Mononuclear cell (primary cell): ENCODE measurements around the gene SH3D19. TPM values are rescaled to one million over a fixed set of nuclear protein-coding genes. Genes with fewer than 3 reads are reported as not detected.
"Not testable (repeated sequence)": the region's sequence is repeated elsewhere in the genome, so short reads cannot be mapped to it uniquely, and the experiment has no call there.

Source experiments
- H3K27me3 ChIP-seq: 2 replicates; pipeline ENCODE4 v1.6.0; 2011; ENCODE audit warnings: low read length, control low read depth; ENCODE audit not compliant: insufficient read depth
- H3K4me1 ChIP-seq: 2 replicates; pipeline ENCODE4 v1.5.1; 2011; ENCODE audit warnings: mild to moderate bottlenecking, low read length, control low read depth; ENCODE audit not compliant: insufficient read depth
- H3K4me3 ChIP-seq: 2 replicates; pipeline ENCODE4 v1.5.1; 2011; ENCODE audit warnings: mild to moderate bottlenecking, low read length, moderate library complexity
- H3K9me3 ChIP-seq: 2 replicates; pipeline ENCODE4 v1.5.1; 2011; ENCODE audit warnings: low read depth, mild to moderate bottlenecking, control low read depth, low read length
- total RNA-seq: library from RNA; depleted of rRNA; stranded (reverse); fragments of >200 nt; gene quantifications from one replicate; pipeline ENCODE4 v1.2.3, GENCODE V29; 2012

The SH3D19 gene
- total RNA-seq, 1 donor = not detected

DNA sequence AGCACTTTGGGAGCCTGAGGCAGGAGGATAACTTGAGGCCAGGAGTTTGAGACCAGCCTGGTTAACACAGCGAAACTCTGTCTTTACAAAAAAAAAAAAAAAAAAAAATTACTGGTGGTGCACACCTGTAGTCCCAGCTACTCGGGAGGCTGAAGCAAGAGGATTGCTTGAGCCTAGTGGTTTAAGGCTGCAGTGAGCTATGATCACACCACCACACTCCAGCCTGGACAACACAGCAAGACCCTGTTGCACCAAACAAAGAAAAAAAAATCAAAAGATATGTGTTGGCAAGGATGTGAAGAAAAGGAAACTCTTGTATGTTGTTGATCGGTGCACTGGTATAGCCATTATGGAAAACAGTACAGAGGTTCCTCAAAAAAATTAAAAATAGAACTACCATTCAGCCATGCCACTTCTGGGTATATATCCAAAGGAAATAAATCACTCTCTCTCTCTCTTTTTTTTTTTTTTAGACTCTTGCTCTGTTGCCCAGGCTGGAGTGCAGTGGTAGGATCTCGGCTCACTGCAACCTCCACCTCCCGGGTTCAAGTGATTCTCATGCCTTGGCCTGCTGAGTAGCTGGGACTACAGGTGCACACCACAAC lies 15.2 kb downstream of the SH3D19 start:
- Histone ChIP-seq H3K4me1 (no peaks in the 10 kb centered on the region), H3K4me3 (no peak overlapping the region), H3K27me3 (no peaks in the 10 kb centered on the region), H3K9me3 (no peaks in the 10 kb centered on the region)

DNA sequence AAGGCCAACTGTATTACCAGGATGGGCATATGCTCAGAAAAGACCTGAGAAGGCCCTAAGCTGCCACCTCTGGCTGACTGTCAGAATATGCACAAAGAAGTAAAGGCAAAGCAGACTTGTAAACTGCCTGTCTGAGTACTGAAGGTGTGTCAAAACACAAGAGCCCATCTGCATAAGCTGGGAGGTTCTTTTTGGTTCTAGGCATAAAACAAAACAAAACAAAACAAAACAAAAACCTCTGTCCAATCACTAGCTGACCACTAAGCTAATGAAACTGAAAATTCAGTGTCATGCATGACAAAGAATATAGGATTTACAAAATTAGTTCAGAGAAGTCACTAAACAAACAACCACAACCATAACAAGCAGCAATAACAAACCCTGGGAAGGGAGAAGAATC lies 20.6 kb downstream of the SH3D19 start:
- H3K9me3 ChIP-seq = no peaks in the 10 kb centered on the region
- no peaks in the 10 kb centered on the region for H3K27me3 ChIP-seq
- no peaks in the 10 kb centered on the region for H3K4me1 ChIP-seq
- no peak overlapping the region for H3K4me3 ChIP-seq

DNA sequence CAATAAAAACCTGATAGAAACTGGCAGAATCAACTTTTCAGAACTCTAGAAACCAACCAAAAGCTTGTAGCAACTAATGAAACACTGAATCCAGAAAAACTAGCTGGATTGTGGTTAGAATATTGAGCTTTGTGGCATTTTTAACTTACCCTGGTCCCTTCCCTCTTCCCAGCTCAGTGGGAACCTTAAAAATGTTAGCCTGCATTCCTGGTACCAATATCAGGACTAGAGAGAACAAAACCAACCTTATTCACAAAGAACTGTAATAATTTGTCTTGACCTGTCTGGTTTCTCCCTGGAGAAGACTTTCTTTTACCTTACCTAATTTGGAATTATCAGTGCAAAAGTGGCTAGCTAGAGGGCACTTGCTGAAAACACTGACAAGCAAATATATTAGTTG lies 21.2 kb downstream of the SH3D19 start:
- no peak overlapping the region for H3K4me3 ChIP-seq
- H3K4me1 ChIP-seq = no peaks in the 10 kb centered on the region
- H3K27me3 ChIP-seq = no peaks in the 10 kb centered on the region
- no peaks in the 10 kb centered on the region for H3K9me3 ChIP-seq

DNA sequence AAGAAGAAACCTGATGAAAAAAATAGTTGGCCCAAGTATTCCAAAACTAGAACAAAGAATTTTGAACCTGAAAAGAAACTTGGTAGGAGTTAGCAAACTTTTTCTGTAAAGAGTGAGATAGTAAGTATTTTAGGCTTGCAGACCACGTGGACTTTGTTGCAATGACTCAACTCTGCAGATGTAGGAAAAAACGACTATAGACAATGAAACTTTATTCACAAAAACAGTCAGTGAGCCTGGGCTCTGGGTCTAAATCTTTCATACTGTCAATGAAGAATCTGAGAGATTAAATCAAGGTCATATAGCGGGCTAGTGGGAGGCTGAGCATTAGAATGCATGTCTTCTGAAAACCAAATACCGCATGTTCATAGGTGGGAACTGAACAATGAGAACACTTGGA lies 23.0 kb downstream of the SH3D19 start:
- H3K4me1 ChIP-seq = no peaks in the 10 kb centered on the region
- H3K27me3 ChIP-seq = no peaks in the 10 kb centered on the region
- no peak overlapping the region for H3K4me3 ChIP-seq
- no peaks in the 10 kb centered on the region for H3K9me3 ChIP-seq

DNA sequence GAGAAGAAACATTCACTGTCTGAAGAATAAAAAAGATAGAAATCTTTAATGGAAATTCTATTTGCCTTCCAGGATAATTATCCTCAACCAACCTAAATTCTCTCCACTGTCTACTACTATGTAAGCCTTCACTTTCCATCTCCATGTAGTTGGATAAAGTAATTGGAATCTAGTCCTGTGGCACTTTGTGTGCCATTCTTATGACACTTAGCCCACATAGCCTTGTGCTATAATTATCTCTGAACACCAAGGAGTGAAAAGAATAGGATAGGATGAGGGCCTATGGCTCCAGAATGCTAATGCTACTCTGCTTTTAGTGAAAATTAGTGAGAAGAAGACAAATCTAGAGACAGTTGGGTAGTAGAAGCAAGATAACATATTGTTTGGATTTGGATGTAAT lies 28.2 kb downstream of the SH3D19 start:
- Histone ChIP-seq H3K9me3 (no peaks in the 10 kb centered on the region), H3K4me3 (no peak overlapping the region), H3K27me3 (no peaks in the 10 kb centered on the region), H3K4me1 (no peaks in the 10 kb centered on the region)

DNA sequence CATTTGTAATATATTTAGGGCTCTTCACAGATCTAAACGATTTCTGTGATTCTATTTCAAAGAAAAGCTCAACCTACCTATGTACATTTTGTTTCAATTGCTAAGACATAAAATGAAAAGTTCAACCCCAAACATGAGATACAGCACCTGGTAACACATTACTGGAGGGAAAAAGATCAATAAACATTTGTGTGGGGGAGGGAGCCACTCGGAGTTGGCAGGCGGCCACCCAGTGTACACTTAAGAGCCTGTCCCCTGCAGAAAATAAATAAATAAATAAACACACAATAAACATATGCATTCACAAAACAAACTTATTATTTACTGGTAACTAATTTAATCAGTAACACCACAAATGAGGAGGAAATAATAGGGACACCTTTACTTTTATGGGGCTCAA lies 29.2 kb downstream of the SH3D19 start:
- Histone ChIP-seq H3K4me1 (no peaks in the 10 kb centered on the region), H3K9me3 (no peaks in the 10 kb centered on the region), H3K4me3 (no peak overlapping the region), H3K27me3 (no peaks in the 10 kb centered on the region)

DNA sequence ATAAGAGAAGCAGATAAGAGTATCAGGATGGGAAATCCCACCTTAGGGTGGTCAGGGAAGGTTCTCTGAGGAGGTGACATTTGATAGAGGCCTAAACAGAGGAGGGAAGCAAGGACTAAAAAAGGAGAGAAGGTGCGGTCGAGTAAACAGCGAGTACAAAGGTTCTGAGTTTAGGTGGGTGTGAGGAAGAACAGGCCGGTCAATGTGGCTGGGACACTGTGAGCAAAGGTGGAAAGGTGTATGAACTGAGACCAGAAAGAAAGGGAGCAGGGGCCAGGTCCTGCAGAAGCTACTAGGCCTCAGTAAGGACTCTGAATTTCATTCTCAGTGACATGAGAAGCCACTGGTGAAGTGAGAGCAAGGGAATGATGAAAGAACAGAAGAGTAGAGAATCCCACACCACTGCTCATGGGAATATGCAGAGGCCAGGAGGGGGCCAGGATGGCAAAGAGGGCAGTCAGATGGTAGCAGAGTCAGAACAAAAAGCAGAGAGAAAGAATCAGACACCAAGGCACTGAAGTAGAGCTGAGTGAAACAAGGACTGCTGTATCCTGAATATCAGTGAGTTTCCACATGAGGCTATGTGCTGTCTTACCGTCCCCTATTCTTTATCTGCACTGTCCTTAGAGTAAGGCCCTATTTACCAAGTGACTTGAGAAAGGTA lies 30.4 kb downstream of the SH3D19 start:
- no peaks in the 10 kb centered on the region for H3K9me3 ChIP-seq
- H3K4me3 ChIP-seq = no peak overlapping the region
- no peaks in the 10 kb centered on the region for H3K27me3 ChIP-seq
- no peaks in the 10 kb centered on the region for H3K4me1 ChIP-seq

DNA sequence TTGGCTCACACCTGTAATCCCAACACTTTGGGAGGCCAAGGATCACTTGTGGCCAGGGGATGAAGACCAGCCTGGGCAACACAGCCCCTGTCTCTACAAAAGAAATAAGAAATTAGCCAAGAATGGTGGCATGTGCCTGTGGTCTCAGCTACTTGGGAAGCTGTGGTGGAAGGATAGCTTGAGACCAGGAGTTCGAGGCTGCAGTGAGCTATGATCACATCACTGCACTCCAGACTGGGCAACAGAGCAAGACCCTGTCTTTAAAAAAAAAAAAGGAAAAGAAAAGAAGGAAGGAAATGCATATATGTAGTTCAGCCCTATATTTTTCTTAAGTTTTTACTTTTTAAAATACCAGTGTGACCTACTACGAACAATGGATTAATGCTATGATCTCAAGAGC lies 33.4 kb downstream of the SH3D19 start:
- no peaks in the 10 kb centered on the region for H3K27me3 ChIP-seq
- H3K9me3 ChIP-seq = no peaks in the 10 kb centered on the region
- H3K4me3 ChIP-seq = no peak overlapping the region
- no peaks in the 10 kb centered on the region for H3K4me1 ChIP-seq

DNA sequence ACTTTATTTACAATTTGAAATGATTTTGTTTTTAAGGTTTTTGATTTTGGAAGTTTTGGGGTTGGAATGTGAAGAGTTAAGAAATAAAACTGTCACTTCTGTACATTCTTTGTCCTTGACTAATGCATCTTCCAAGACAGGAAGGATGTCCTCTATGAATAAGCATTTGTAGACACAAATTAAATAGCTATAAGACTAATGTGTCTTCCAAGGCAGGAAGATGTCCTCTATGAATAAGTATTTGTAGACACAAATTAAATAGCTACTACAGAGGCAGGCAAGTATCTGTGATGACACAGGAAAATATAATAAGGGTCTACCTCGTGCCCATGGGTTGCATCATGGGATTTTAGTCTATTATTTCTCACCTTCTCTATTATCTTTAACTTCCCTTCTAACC lies 33.9 kb downstream of the SH3D19 start:
- no peaks in the 10 kb centered on the region for H3K9me3 ChIP-seq
- H3K4me1 ChIP-seq = no peaks in the 10 kb centered on the region
- H3K4me3 ChIP-seq = no peak overlapping the region
- no peaks in the 10 kb centered on the region for H3K27me3 ChIP-seq

DNA sequence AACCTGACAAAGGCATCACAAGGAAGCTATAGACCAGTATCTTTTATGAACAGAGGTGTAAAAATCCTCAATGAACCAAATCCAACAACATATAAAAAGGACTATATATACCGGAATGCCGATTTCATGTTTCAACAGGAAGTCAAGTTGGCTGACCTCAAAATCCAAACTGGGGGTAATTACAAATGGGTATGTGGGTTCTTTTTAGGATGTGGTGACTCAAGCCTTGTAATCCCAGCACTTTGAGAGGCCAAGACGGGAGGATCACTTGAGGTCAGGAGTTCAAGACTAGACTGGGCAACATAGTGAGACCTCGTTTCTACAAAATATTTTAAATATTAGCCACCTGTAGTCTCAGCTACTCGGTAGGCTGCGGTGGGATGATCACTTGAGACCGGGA lies 38.0 kb downstream of the SH3D19 start:
- Histone ChIP-seq H3K4me1 (no peaks in the 10 kb centered on the region), H3K27me3 (no peaks in the 10 kb centered on the region), H3K4me3 (no peak overlapping the region), H3K9me3 (peaks cover 7% of the 10 kb centered on the region)

DNA sequence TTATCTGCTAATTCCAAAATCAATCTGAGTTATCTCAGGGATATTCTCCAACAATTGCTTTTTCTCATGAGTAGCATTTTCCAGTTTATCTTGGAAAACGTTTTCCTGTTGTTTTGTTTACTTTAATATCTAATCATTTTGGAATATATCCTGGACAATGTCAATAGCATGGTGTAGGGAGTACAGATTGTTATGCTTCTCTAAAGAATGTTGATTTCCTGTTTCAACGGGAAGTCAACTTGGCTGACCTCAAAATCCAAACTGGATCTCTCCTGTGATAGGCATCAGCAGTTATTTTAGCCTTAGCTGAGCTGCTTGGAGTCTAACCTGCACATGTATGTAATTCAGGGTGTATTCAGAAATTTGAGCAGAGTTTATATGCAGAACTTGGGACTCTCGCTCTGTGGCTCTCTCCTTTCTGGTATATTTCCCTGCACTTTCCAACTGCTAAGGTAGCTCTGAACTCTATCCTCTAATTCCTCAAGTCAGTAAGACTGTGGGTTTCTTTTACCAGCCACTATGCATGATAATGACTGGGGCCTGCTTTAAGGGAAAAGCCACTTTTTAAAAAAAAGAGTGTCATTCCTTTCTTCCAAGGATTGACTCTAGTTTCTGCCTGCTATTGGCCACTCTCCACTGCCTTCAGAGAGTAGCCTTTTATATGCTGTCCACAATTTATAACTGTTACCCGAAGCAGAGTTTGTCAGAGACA lies 40.7 kb downstream of the SH3D19 start:
- no peaks in the 10 kb centered on the region for H3K4me1 ChIP-seq
- H3K4me3 ChIP-seq = no peak overlapping the region
- H3K27me3 ChIP-seq = no peaks in the 10 kb centered on the region
- peaks cover 7% of the 10 kb centered on the region for H3K9me3 ChIP-seq

DNA sequence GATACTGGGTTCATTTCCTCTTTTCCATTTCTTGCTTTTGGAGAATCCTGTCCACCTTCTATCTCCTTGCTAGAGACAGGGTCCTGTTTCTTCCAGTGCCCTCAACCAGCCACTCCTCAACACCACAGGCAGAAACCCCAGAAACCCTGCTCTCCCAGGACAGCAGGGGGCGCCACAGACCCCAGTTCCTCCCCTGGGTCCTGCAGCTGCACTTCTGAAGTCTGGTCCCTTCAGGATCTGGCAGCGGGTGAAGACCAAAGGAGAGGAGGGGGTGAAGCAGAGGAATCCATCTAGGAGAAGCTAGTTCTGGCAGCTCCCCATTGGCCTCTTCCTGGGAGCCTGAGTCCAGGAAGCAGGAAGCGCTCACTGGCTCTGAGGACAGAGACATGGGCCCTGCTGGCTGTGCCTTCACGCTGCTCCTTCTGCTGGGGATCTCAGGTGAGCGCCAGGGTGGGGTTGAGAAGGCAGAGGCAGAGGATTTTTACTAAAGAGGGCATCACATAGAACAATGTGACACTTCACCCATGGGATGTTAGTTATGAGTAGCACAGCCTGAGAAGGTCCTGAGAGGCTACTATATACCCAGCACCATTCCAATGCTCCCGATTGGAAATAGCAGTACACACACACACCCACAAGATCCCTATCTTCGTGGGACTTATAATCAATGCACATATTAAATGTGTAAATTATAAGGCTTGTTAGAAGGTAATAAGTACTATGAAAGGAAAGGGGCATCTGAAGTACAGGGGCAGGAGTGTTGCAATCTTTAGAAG lies 48.4 kb downstream of the SH3D19 start, which contains the start of gene PRSS48:
Gene PRSS48 (plus strand): TSS at position 375 of the 776 bp plus-strand sequence. CDS start 12 bp downstream, at position 387.
- Histone ChIP-seq H3K4me3 (no peak within 1 kb of the TSS), H3K9me3 (no peaks in the 10 kb centered on the region), H3K27me3 (no peaks in the 10 kb centered on the region), H3K4me1 (no peaks in the 10 kb centered on the region)

DNA sequence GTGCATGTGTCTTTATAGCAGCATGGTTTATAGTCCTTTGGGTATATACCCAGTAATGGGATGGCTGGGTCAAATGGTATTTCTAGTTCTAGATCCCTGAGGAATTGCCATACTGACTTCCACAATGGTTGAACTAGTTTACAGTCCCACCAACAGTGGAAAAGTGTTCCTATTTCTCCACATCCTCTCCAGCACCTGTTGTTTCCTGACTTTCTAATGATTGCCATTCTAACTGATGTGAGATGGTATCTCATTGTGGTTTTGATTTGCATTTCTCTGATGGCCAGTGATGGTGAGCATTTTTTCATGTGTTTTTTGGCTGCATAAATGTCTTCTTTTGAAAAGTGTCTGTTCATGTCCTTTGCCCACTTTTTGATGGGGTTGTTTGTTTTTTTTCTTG lies 56.5 kb downstream of the SH3D19 start:
- not testable (repeated sequence) for H3K4me3 ChIP-seq, H3K27me3 ChIP-seq, H3K9me3 ChIP-seq, H3K4me1 ChIP-seq

DNA sequence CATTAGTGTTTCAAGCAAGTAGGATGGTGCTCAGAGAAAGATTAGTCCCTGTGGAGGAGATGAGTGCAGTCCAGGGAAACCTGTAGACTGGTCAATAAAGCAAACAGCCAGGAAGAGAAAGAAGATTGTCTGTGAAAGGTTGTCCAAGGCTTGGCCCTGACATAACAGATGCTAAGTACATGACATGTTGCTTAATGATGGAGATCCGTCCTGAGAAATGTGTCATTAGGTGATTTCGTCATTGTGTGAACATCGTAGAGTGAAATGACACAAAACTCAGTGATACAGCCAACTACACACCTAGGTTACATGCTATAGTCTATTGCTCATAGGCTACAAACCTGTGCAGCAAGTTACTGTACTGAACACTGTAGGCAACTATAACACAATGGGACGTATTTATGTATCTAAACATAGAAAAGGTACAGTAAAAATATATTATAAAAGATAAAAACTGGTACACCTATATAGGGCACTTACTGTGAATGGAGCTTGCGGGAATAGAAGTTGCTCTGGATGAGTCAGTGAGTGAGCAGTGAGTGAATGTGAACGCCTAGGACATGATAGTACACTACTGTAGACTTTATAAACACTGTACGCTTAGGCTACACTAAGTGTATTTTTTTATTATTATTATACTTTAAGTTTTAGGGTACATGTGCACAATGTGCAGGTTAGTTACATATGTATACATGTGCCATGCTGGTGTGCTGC lies 57.4 kb downstream of the SH3D19 start:
- Histone ChIP-seq H3K4me1 (no peaks in the 10 kb centered on the region), H3K27me3 (peaks cover 4% of the 10 kb centered on the region), H3K4me3 (no peak overlapping the region), H3K9me3 (no peaks in the 10 kb centered on the region)

DNA sequence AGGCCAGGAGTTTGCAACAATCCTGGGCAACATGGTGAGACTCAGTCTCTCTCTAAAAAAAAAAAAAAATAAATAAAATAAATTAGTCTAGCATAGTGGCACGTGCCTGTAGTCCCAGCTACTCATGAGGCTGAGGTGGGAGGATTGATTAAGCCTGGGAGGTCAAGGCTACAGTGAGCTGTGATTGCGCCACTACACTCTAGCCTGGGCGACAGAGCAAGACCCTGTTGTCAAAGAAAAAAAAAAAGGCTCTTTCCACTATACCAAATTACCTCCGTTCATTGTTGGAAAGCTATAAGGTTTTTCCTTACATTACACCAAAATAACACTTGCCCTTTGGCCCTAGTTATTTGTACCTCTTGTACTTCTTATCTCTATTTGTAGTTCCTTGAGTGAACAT lies 58.3 kb downstream of the SH3D19 start:
- H3K9me3 ChIP-seq = no peaks in the 10 kb centered on the region
- peaks cover 4% of the 10 kb centered on the region for H3K27me3 ChIP-seq
- no peaks in the 10 kb centered on the region for H3K4me1 ChIP-seq
- no peak overlapping the region for H3K4me3 ChIP-seq
